ENCODE data around the gene NTRK2.
"Not testable (repeated sequence)": the region's sequence is repeated elsewhere in the genome, so short reads cannot be mapped to it uniquely, and the experiment has no call there.

Gene NTRK2

GRCh38 chr9:85046475-85046874 lies 376.9 kb downstream of the NTRK2 start:
- no peak overlapping the region for H3K4me3 Mint-ChIP-seq
- no peaks in the 10 kb centered on the region for H3K36me3 Mint-ChIP-seq
- H3K9me3 Mint-ChIP-seq (ENCODE audit: low read depth): no peaks in the 10 kb centered on the region
- H3K27me3 Mint-ChIP-seq: peaks cover 4% of the 10 kb centered on the region
- no peak overlapping the region for H3K27ac Mint-ChIP-seq
- H3K4me1 Mint-ChIP-seq (ENCODE audit: low read depth): no peaks in the 10 kb centered on the region

- Mint-ChIP-seq H3K27me3 (peaks cover 14% of the 10 kb centered on the region), H3K36me3 (no peaks in the 10 kb centered on the region), H3K9me3 (ENCODE audit: low read depth) (no peaks in the 10 kb centered on the region), H3K4me3 (no peak overlapping the region), H3K27ac (no peak overlapping the region), H3K4me1 (ENCODE audit: low read depth) (no peaks in the 10 kb centered on the region)
These were observed 383.8 kb downstream of the NTRK2 start for GRCh38 chr9:85053206-85053786.

- Mint-ChIP-seq H3K4me3 (no peak overlapping the region), H3K36me3 (no peaks in the 10 kb centered on the region), H3K9me3 (ENCODE audit: low read depth) (no peaks in the 10 kb centered on the region), H3K27ac (no peak overlapping the region), H3K4me1 (ENCODE audit: low read depth) (no peaks in the 10 kb centered on the region), H3K27me3 (peaks cover 14% of the 10 kb centered on the region)
These were observed 384.5 kb downstream of the NTRK2 start for GRCh38 chr9:85054017-85054416.

- Mint-ChIP-seq H3K27me3 (peaks cover 17% of the 10 kb centered on the region), H3K36me3 (no peaks in the 10 kb centered on the region), H3K4me3 (no peak overlapping the region), H3K27ac (no peak overlapping the region), H3K9me3 (ENCODE audit: low read depth) (no peaks in the 10 kb centered on the region), H3K4me1 (ENCODE audit: low read depth) (no peaks in the 10 kb centered on the region)
These were observed 386.1 kb downstream of the NTRK2 start for GRCh38 chr9:85055506-85056202.

GRCh38 chr9:85056203-85056572 lies 386.7 kb downstream of the NTRK2 start:
- Mint-ChIP-seq H3K9me3 (ENCODE audit: low read depth) (no peaks in the 10 kb centered on the region), H3K4me3 (no peak overlapping the region)

GRCh38 chr9:85061969-85062368 lies 392.4 kb downstream of the NTRK2 start:
- H3K4me1 Mint-ChIP-seq (ENCODE audit: low read depth): no peaks in the 10 kb centered on the region
- H3K27me3 Mint-ChIP-seq: peaks cover 7% of the 10 kb centered on the region
- no peak overlapping the region for H3K4me3 Mint-ChIP-seq
- H3K36me3 Mint-ChIP-seq: no peaks in the 10 kb centered on the region
- H3K9me3 Mint-ChIP-seq (ENCODE audit: low read depth): no peaks in the 10 kb centered on the region
- H3K27ac Mint-ChIP-seq: no peak overlapping the region

More at GRCh38 chr9:85056203-85056572, 386.7 kb downstream of the NTRK2 start:
- no peaks in the 10 kb centered on the region for H3K4me1 Mint-ChIP-seq (ENCODE audit: low read depth)
- no peaks in the 10 kb centered on the region for H3K36me3 Mint-ChIP-seq
- peaks cover 14% of the 10 kb centered on the region for H3K27me3 Mint-ChIP-seq
- no peak overlapping the region for H3K27ac Mint-ChIP-seq

GRCh38 chr9:85062385-85063022 lies 393.0 kb downstream of the NTRK2 start:
- Mint-ChIP-seq H3K27ac (no peak overlapping the region), H3K27me3 (peaks cover 7% of the 10 kb centered on the region), H3K9me3 (ENCODE audit: low read depth) (no peaks in the 10 kb centered on the region), H3K4me1 (ENCODE audit: low read depth) (no peaks in the 10 kb centered on the region), H3K36me3 (no peaks in the 10 kb centered on the region), H3K4me3 (no peak overlapping the region)

- H3K36me3 Mint-ChIP-seq: no peaks in the 10 kb centered on the region
- no peaks in the 10 kb centered on the region for H3K9me3 Mint-ChIP-seq (ENCODE audit: low read depth)
- no peak overlapping the region for H3K27ac Mint-ChIP-seq
- no peak overlapping the region for H3K4me3 Mint-ChIP-seq
- no peaks in the 10 kb centered on the region for H3K4me1 Mint-ChIP-seq (ENCODE audit: low read depth)
- no peaks in the 10 kb centered on the region for H3K27me3 Mint-ChIP-seq
These were observed 395.4 kb downstream of the NTRK2 start for GRCh38 chr9:85064811-85065371.

GRCh38 chr9:85067792-85068191 lies 398.3 kb downstream of the NTRK2 start:
- H3K9me3 Mint-ChIP-seq (ENCODE audit: low read depth): no peaks in the 10 kb centered on the region
- no peaks in the 10 kb centered on the region for H3K36me3 Mint-ChIP-seq
- no peak overlapping the region for H3K27ac Mint-ChIP-seq
- no peaks in the 10 kb centered on the region for H3K27me3 Mint-ChIP-seq
- no peaks in the 10 kb centered on the region for H3K4me1 Mint-ChIP-seq (ENCODE audit: low read depth)
- no peak overlapping the region for H3K4me3 Mint-ChIP-seq

GRCh38 chr9:85069421-85069820 lies 399.9 kb downstream of the NTRK2 start:
- not testable (repeated sequence) for H3K27me3 Mint-ChIP-seq; H3K27ac Mint-ChIP-seq; H3K4me3 Mint-ChIP-seq; H3K36me3 Mint-ChIP-seq; H3K9me3 Mint-ChIP-seq (ENCODE audit: low read depth); H3K4me1 Mint-ChIP-seq (ENCODE audit: low read depth)
